ENCODE measurements around the gene NELFB. TPM values are rescaled to one million over a fixed set of nuclear protein-coding genes. Genes with fewer than 3 reads are reported as not detected.

Gene NELFB
- total RNA-seq, 1 experiment from 2014 or later, result 95.0 TPM

DNA sequence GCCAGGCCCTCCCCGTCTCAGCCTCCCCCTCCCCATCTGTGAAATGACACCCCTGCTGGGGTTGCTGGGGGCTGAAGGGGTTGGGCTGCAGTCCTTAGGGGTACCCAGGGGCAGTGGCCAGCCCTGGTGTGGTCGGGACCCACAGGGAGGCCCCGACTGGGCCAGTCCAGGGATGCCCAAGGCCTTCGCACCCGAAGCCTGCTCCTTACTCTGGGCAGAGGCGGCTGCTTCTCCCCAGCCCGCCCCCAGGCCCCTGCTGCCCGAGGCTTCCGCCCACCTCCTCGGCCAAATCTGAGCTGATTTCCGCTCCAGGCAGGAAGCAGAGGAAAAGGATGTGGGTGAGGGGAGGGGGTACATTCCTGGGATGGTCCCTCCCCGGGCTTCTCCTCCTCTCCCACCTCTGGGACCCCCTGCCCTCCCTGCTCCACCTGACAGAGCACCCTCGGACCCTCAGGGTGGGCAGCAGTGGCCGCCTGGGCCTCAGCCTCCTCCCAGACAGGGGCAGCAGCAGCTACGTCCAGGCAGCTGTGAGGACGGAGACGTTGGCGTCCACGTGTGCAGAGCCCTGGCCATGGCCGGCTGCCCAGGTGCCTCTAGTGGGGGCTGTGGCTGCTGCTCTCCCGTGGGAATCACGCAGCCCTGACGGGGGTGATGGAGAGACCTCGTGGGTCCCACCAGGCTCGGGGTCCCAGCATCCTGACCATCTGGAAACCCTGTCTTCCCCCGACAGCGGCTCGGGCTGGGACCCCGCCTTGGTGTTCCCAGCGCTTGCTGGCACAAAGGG lies 51.1 kb downstream of the NELFB start:
- Mint-ChIP-seq H3K36me3 (no peaks in the 10 kb centered on the region), H3K9me3 (no peaks in the 10 kb centered on the region), H3K27ac (no peak overlapping the region), H3K4me3 (no peak overlapping the region), H3K4me1 (peaks cover 27% of the 10 kb centered on the region), H3K27me3 (ENCODE audit: low read depth) (peaks cover 13% of the 10 kb centered on the region)
- ChIA-PET CTCF (interaction anchor here (1.0 to 8.6 kb wide), 3 partner anchors 10 to 19 kb away, joined by 5 to 172 read pairs (median 6); no protein-coding TSS in a partner anchor), POLR2A (no interaction called here)
- DNase-seq (ENCODE audit: low spot score) (no peak), ATAC-seq (no peak)
- 0 out of 2 replicates have a peak, but pooled peaks have one; percentile 11 for TF ChIP-seq FOXP1 (CRISPR knock-in tag; IDR thresholded peaks at IDR 0.05; ENCODE audit: borderline replicate concordance)
- TF ChIP-seq MXD4 (CRISPR knock-in tag; IDR thresholded peaks at IDR 0.05; ENCODE audit: borderline replicate concordance), result no peak

DNA sequence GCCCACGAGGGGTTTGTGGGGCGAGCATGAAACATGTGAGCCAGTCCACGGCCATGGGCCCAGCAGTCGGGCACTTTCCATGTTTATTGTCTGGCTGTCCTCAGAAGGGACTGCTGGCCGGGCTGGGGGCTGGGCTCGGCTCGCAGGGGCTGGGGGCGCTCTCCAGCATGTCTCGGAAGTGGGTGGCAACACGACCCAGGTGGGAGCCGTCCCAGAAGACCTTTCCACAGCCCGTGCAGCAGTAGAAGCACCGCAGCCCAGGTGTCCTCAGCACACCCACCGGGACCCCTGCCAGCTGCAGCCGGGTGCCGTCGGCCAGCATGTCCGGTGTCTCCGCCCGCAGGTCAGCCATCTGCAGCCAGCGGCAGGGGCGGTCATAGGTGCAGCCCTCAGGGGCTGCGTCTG lies 51.7 kb downstream of the NELFB start:
- H3K27me3 Mint-ChIP-seq (ENCODE audit: low read depth), result peaks cover 13% of the 10 kb centered on the region

DNA sequence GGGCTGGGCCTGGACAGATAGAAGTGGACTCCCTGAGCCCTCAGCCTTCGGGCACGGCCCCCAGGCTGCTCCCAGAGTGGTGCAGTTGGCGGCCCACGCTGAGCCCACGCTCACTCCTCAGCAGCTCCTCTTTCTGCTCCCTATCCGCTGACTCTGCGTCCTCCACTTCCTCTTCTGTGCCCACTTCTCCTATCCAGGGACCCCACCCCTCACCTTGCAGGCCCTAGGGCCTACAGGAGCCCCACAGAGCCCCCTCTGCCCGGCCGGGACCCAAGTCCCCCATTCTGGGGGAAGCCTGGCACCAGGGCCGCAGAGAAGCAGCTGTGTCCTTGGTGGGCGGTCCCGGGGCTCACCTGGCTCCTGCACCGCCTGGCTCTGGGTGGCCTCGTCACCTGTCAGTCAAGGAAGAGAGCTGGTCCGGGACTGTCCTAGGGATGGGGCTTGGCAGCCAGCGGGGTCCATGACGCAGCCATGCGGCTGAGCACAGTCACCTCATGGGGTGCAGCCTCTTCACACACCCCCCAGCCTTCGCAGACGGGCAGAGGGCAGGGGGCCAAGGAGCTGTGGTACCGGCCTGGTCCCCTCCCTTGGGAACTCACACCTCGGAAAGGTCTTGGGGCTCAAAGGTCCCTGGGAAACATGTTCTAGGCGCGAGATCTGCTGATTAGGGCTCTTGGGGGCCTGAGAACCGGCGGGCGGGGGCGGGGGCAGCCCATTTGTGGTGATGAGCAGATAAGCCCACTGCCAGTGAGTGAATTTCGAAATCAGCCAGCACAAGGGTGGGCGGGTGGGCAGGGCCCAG lies 52.3 kb downstream of the NELFB start:
- ATAC-seq (peak; percentile 68), DNase-seq (ENCODE audit: low spot score) (peak; percentile 73)
- Mint-ChIP-seq H3K27ac (no peak overlapping the region), H3K36me3 (no peaks in the 10 kb centered on the region), H3K4me1 (peaks cover 27% of the 10 kb centered on the region), H3K9me3 (no peaks in the 10 kb centered on the region), H3K4me3 (no peak overlapping the region), H3K27me3 (ENCODE audit: low read depth) (peaks cover 13% of the 10 kb centered on the region)
- peak; percentile 73 for TF ChIP-seq NFYB (CRISPR knock-in tag; conservative IDR thresholded peaks at IDR 0.05; ENCODE audit: low read depth)
- TF ChIP-seq, protein P1, sequence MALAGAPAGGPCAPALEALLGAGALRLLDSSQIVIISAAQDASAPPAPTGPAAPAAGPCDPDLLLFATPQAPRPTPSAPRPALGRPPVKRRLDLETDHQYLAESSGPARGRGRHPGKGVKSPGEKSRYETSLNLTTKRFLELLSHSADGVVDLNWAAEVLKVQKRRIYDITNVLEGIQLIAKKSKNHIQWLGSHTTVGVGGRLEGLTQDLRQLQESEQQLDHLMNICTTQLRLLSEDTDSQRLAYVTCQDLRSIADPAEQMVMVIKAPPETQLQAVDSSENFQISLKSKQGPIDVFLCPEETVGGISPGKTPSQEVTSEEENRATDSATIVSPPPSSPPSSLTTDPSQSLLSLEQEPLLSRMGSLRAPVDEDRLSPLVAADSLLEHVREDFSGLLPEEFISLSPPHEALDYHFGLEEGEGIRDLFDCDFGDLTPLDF (CRISPR knock-in tag; IDR thresholded peaks at IDR 0.05), result no peak
- TF ChIP-seq NFE2L1 (CRISPR knock-in tag; IDR thresholded peaks at IDR 0.05), result no peak
- TF ChIP-seq, protein P2, sequence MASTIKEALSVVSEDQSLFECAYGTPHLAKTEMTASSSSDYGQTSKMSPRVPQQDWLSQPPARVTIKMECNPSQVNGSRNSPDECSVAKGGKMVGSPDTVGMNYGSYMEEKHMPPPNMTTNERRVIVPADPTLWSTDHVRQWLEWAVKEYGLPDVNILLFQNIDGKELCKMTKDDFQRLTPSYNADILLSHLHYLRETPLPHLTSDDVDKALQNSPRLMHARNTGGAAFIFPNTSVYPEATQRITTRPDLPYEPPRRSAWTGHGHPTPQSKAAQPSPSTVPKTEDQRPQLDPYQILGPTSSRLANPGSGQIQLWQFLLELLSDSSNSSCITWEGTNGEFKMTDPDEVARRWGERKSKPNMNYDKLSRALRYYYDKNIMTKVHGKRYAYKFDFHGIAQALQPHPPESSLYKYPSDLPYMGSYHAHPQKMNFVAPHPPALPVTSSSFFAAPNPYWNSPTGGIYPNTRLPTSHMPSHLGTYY (CRISPR knock-in tag; IDR thresholded peaks at IDR 0.05), result no peak
- 0 out of 2 replicates have a peak, but pooled peaks have one; percentile 13 for TF ChIP-seq SP1 (CRISPR knock-in tag; conservative IDR thresholded peaks at IDR 0.05)
- ChIA-PET POLR2A (interaction anchor here (1.7 kb wide), 1 partner anchor 13 kb away, joined by 6 read pairs; no protein-coding TSS in a partner anchor), CTCF (interaction anchor here (0.6 to 8.6 kb wide), 10 partner anchors 8 to 261 kb away, joined by 3 to 172 read pairs (median 4); partner anchors contain the start of genes NOXA1, NPDC1, NSMF and TOR4A)

More for the DNA sequence above, 51.7 kb downstream of the NELFB start:
- H3K9me3 Mint-ChIP-seq, result no peaks in the 10 kb centered on the region
- peaks cover 27% of the 10 kb centered on the region for H3K4me1 Mint-ChIP-seq
- ChIA-PET POLR2A (interaction anchor here (1.7 kb wide), 1 partner anchor 14 kb away, joined by 6 read pairs; no protein-coding TSS in a partner anchor), CTCF (interaction anchor here (0.6 to 8.6 kb wide), 11 partner anchors 8 to 260 kb away, joined by 3 to 172 read pairs (median 4); partner anchors contain the start of genes NOXA1, NPDC1 and NSMF)
- no peak overlapping the region for H3K27ac Mint-ChIP-seq
- no peak for ATAC-seq
- H3K4me3 Mint-ChIP-seq, result no peak overlapping the region
- DNase-seq (ENCODE audit: low spot score), result no peak
- no peaks in the 10 kb centered on the region for H3K36me3 Mint-ChIP-seq
- no peak for TF ChIP-seq GTF2I (CRISPR knock-in tag; conservative IDR thresholded peaks at IDR 0.05)
- 0 out of 2 replicates have a peak, but pooled peaks have one; percentile 6 for TF ChIP-seq SP1 (CRISPR knock-in tag; conservative IDR thresholded peaks at IDR 0.05)

DNA sequence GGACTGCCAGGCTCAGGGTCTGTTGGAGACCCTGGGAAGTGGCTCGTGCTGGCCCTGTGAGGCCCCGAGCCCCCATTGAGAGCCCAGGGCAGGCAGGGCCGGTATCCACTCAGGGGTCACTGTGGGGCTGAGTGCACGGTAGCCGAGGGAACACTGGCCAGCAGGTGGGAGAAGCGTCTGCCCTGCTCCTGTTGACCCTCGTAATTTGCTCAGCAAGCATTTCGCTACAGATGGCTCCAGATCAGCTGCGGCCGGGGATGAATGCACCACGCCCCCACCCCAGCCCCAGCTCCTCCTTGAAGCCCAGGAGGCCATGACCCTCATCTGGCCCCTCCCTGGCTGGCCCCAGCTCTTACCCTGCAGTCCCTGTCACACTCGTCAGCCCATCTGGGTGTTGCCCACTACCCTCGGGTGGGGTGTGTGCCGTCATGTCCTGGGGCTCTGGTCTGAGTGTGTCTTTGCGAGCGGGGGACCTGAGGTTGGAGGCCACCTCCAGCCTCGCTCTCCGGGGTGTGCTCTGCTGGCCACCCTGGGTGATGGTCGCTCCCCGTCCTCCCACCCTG lies 53.0 kb downstream of the NELFB start:
- H3K4me1 Mint-ChIP-seq, result peaks cover 24% of the 10 kb centered on the region
- no peaks in the 10 kb centered on the region for H3K9me3 Mint-ChIP-seq
- ATAC-seq, result no peak
- H3K36me3 Mint-ChIP-seq, result no peaks in the 10 kb centered on the region
- POLR2A ChIA-PET, result interaction anchor here (1.7 kb wide), 1 partner anchor 13 kb away, joined by 6 read pairs; no protein-coding TSS in a partner anchor
- no peak overlapping the region for H3K27ac Mint-ChIP-seq
- H3K27me3 Mint-ChIP-seq (ENCODE audit: low read depth), result peaks cover 10% of the 10 kb centered on the region
- CTCF ChIA-PET, result interaction anchor here (0.7 to 8.6 kb wide), 7 partner anchors 9 to 262 kb away, joined by 3 to 172 read pairs (median 4); partner anchors contain the start of genes NOXA1, NPDC1 and TOR4A
- DNase-seq (ENCODE audit: low spot score), result no peak
- H3K4me3 Mint-ChIP-seq, result no peak overlapping the region
- TF ChIP-seq, protein P3, sequence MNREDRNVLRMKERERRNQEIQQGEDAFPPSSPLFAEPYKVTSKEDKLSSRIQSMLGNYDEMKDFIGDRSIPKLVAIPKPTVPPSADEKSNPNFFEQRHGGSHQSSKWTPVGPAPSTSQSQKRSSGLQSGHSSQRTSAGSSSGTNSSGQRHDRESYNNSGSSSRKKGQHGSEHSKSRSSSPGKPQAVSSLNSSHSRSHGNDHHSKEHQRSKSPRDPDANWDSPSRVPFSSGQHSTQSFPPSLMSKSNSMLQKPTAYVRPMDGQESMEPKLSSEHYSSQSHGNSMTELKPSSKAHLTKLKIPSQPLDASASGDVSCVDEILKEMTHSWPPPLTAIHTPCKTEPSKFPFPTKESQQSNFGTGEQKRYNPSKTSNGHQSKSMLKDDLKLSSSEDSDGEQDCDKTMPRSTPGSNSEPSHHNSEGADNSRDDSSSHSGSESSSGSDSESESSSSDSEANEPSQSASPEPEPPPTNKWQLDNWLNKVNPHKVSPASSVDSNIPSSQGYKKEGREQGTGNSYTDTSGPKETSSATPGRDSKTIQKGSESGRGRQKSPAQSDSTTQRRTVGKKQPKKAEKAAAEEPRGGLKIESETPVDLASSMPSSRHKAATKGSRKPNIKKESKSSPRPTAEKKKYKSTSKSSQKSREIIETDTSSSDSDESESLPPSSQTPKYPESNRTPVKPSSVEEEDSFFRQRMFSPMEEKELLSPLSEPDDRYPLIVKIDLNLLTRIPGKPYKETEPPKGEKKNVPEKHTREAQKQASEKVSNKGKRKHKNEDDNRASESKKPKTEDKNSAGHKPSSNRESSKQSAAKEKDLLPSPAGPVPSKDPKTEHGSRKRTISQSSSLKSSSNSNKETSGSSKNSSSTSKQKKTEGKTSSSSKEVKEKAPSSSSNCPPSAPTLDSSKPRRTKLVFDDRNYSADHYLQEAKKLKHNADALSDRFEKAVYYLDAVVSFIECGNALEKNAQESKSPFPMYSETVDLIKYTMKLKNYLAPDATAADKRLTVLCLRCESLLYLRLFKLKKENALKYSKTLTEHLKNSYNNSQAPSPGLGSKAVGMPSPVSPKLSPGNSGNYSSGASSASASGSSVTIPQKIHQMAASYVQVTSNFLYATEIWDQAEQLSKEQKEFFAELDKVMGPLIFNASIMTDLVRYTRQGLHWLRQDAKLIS (CRISPR knock-in tag; IDR thresholded peaks at IDR 0.05; ENCODE audit: borderline replicate concordance), result no peak
- no peak for TF ChIP-seq ELF4 (CRISPR knock-in tag; IDR thresholded peaks at IDR 0.05; ENCODE audit: low read depth)
- TF ChIP-seq, protein P4, sequence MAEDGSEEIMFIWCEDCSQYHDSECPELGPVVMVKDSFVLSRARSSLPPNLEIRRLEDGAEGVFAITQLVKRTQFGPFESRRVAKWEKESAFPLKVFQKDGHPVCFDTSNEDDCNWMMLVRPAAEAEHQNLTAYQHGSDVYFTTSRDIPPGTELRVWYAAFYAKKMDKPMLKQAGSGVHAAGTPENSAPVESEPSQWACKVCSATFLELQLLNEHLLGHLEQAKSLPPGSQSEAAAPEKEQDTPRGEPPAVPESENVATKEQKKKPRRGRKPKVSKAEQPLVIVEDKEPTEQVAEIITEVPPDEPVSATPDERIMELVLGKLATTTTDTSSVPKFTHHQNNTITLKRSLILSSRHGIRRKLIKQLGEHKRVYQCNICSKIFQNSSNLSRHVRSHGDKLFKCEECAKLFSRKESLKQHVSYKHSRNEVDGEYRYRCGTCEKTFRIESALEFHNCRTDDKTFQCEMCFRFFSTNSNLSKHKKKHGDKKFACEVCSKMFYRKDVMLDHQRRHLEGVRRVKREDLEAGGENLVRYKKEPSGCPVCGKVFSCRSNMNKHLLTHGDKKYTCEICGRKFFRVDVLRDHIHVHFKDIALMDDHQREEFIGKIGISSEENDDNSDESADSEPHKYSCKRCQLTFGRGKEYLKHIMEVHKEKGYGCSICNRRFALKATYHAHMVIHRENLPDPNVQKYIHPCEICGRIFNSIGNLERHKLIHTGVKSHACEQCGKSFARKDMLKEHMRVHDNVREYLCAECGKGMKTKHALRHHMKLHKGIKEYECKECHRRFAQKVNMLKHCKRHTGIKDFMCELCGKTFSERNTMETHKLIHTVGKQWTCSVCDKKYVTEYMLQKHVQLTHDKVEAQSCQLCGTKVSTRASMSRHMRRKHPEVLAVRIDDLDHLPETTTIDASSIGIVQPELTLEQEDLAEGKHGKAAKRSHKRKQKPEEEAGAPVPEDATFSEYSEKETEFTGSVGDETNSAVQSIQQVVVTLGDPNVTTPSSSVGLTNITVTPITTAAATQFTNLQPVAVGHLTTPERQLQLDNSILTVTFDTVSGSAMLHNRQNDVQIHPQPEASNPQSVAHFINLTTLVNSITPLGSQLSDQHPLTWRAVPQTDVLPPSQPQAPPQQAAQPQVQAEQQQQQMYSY (CRISPR knock-in tag; IDR thresholded peaks at IDR 0.05), result no peak

Data from WTC11 (cell line).